ENCODE results near the gene RBBP5.

DNA sequence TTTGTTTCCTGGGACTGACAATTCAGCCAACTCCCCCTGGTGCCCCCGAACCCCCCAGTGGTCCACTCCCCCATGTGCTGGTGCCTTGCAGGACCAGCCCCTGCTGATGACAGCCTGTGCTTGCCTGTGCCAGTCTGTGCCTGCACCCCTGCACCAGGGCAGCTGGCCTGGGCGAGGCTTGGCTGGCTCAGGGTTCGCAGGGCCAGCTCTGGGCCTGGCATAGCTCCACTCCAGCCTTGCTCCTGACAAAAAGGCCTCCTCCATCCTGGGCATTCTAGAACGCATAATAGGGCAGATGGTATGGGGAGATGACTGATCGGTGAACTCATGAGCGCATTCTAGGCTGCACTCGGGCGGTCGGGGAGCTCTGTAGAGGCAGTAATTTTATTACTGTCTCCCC is 73.4 kb downstream of the RBBP5 start:
- TF ChIP-seq PPARA (CRISPR knock-in tag; IDR thresholded peaks at IDR 0.05; ENCODE audit: borderline replicate concordance) (no peak), GLIS3 (CRISPR knock-in tag; IDR thresholded peaks at IDR 0.05) (no peak), RARB (CRISPR knock-in tag; IDR thresholded peaks at IDR 0.05) (no peak)

Measured in SK-N-SH treated with all-trans-retinoic acid at 6 μM for 48 hours (cell line).